Panc1 (cell line): Measurements from ENCODE around the gene TST. TPM values are rescaled to one million over a fixed set of nuclear protein-coding genes. Genes with fewer than 3 reads are reported as not detected.

Source experiments
- ATAC-seq: fragments of 200-7000 bp; cut with Tn5 transposase; 2 replicates; pipeline ENCODE4 v1.9.1; 2020; ENCODE audit warnings: mild to moderate bottlenecking, moderate library complexity
- BruUV-seq: library from RNA; stranded (reverse); fragments of 400-500 nt; replicated peaks from 2 replicates; lab custom pipeline; 2021; lab: Mats Ljungman, UMichigan
- CTCF ChIA-PET: fragments of 300-600 bp; sonication (Branson Sonifier 250); formaldehyde crosslinking; loops from one replicate; lab custom pipeline; 2022; ENCODE audit warnings: antibody characterized with exemption; lab: Charles Lee
- POLR2A ChIA-PET: fragments of 300-600 bp; sonication (Branson Sonifier 250); formaldehyde crosslinking; loops from one replicate; lab custom pipeline; 2022; ENCODE audit warnings: antibody characterized with exemption; lab: Charles Lee
- DNase-seq: peaks from one replicate; pipeline ENCODE4 v3.0.0-alpha.2; 2010; ENCODE audit warnings: low read depth, low spot score
- H3K27ac ChIP-seq: 2 replicates; pipeline ENCODE4 v1.5.1; 2011; ENCODE audit warnings: mild to moderate bottlenecking, low read length, inconsistent platforms
- H3K27me3 ChIP-seq: fragments of 200-500 bp; sonication (Bioruptor generic); 2 replicates; pipeline ENCODE4 v1.6.0; 2014; ENCODE audit warnings: low read length, inconsistent platforms; ENCODE audit not compliant: control insufficient read depth, insufficient read depth
- H3K36me3 ChIP-seq: fragments of 200-500 bp; sonication (Bioruptor generic); 2 replicates; pipeline ENCODE4 v1.5.1; 2014; ENCODE audit warnings: inconsistent platforms, mild to moderate bottlenecking, low read length, moderate library complexity; ENCODE audit not compliant: control insufficient read depth, insufficient read depth
- H3K4me1 ChIP-seq: 2 replicates; pipeline ENCODE4 v1.5.1; 2011; ENCODE audit warnings: inconsistent platforms, mild to moderate bottlenecking, low read length, moderate library complexity; ENCODE audit not compliant: control insufficient read depth, insufficient read depth
- H3K4me3 ChIP-seq, 2 experiments: 2 replicates each; pipeline ENCODE4 v1.5.1; 2011 to 2012; ENCODE audit warnings: low read depth in 2 of 2, low read length in 2 of 2, mild to moderate bottlenecking in 2 of 2, inconsistent platforms in 1 of 2, moderate library complexity in 1 of 2
- H3K9me3 ChIP-seq: fragments of 200-500 bp; sonication (Bioruptor generic); 2 replicates; pipeline ENCODE4 v1.5.1; 2014; ENCODE audit warnings: low read depth, mild to moderate bottlenecking, inconsistent platforms, low read length, moderate library complexity; ENCODE audit not compliant: control insufficient read depth, insufficient read depth
- CTCF ChIP-seq: fragments of 450-650 bp; IDR thresholded peaks from 2 replicates; pipeline ENCODE4 v1.5.1; 2017; ENCODE audit warnings: mild to moderate bottlenecking
- POLR2AphosphoS5 ChIP-seq: IDR thresholded peaks from 2 replicates; pipeline ENCODE4 v1.6.1; 2012; ENCODE audit warnings: mild to moderate bottlenecking, low read depth, low read length, moderate library complexity
- REST ChIP-seq, 2 experiments: IDR thresholded peaks; 2 replicates each; pipeline ENCODE4 v1.6.1; 2011 to 2012; ENCODE audit warnings: low read depth in 2 of 2, control low read depth in 1 of 2, low read length in 1 of 2, mild to moderate bottlenecking in 1 of 2, moderate library complexity in 1 of 2; ENCODE audit not compliant: insufficient read depth in 1 of 2
- SIN3A ChIP-seq: IDR thresholded peaks from 2 replicates; pipeline ENCODE4 v1.6.1; 2012; ENCODE audit warnings: low read depth, mild to moderate bottlenecking, low read length, moderate library complexity, borderline replicate concordance; ENCODE audit not compliant: insufficient read depth
- TCF7L2 ChIP-seq: IDR thresholded peaks from 2 replicates; pipeline ENCODE4 v1.6.1; 2011; ENCODE audit warnings: mild to moderate bottlenecking, low read depth, low read length, inconsistent platforms
- in situ Hi-C: cut with HindIII; loops from 2 replicates; pipeline ENCODE4 v1.10.0; 2016; ENCODE audit warnings: low sequenced_read_pairs, low pct_unique_long_range_greater_than_20kb
- intact Hi-C: fragments of 100-400 bp; cut with micrococcal nuclease; formaldehyde crosslinking; loops from one replicate; pipeline ENCODE4 v1.10.0; 2022; ENCODE audit not compliant: unreplicated experiment
- total RNA-seq: library from RNA; stranded (reverse); gene quantifications from one replicate; pipeline ENCODE4 v1.2.1, GENCODE V29; 2021; ENCODE audit not compliant: unreplicated experiment

The TST gene
- total RNA-seq, 1 experiment from 2014 or later: 15.9 TPM

GRCh38 chr22:36966851-36967540 lies 52.3 kb downstream of the TST start:
- Histone ChIP-seq H3K4me1 (no peaks in the 10 kb centered on the region), H3K4me3 (no peak overlapping the region), H3K27me3 (peaks cover 2% of the 10 kb centered on the region), H3K27ac (no peak overlapping the region), H3K36me3 (peaks cover 3% of the 10 kb centered on the region; the same call in 1 of the 2 replicates), H3K9me3 (no peaks in the 10 kb centered on the region)
- no peak for TF ChIP-seq POLR2AphosphoS5
- intact Hi-C loops (no loop called here), in situ Hi-C loops (no loop called here)
- no TSS peak for BruUV-seq
- DNase-seq: no peak
- ChIA-PET POLR2A (no interaction called here), CTCF (no interaction called here)
- ATAC-seq: no peak

- no peak for ATAC-seq
- Histone ChIP-seq H3K27me3 (peaks cover 6% of the 10 kb centered on the region), H3K4me3 (no peak overlapping the region), H3K9me3 (no peaks in the 10 kb centered on the region), H3K36me3 (peaks cover 3% of the 10 kb centered on the region; the same call in 1 of the 2 replicates), H3K27ac (no peak overlapping the region), H3K4me1 (no peaks in the 10 kb centered on the region)
- no TSS peak for BruUV-seq
- POLR2A ChIA-PET: no interaction called here
- in situ Hi-C loops (no loop called here), intact Hi-C loops (no loop called here)
- TF ChIP-seq REST (IDR thresholded peaks at IDR 0.05; ENCODE audit: insufficient read depth in 1 of 2, low read depth in 2 of 2, low read length in 1 of 2) (no peak), SIN3A (no peak), TCF7L2 (no peak), POLR2AphosphoS5 (no peak), CTCF (no peak)
- CTCF ChIA-PET: no interaction called here
- no peak for DNase-seq
Measured at GRCh38 chr22:36965696-36966095, 53.6 kb downstream of the TST start.

- ChIA-PET CTCF (no interaction called here), POLR2A (no interaction called here)
- peaks cover 6% of the 10 kb centered on the region for H3K27me3 ChIP-seq
- ATAC-seq: no peak
- no peak overlapping the region for H3K27ac ChIP-seq
- H3K4me1 ChIP-seq: no peaks in the 10 kb centered on the region
- H3K36me3 ChIP-seq: peaks cover 3% of the 10 kb centered on the region; the same call in 1 of the 2 replicates
- DNase-seq: no peak
- BruUV-seq: no TSS peak
- TF ChIP-seq REST (IDR thresholded peaks at IDR 0.05; ENCODE audit: insufficient read depth in 1 of 2, low read depth in 2 of 2, low read length in 1 of 2) (no peak), CTCF (no peak), POLR2AphosphoS5 (no peak), SIN3A (no peak), TCF7L2 (no peak)
- intact Hi-C loops: no loop called here
- in situ Hi-C loops: no loop called here
- no peak overlapping the region for H3K4me3 ChIP-seq
- no peaks in the 10 kb centered on the region for H3K9me3 ChIP-seq
Measured at GRCh38 chr22:36964106-36964505, 55.1 kb downstream of the TST start.
